Astrocyte of the spinal cord (primary cell): ENCODE results near the gene NRP2.

Experiments
- DNase-seq: peaks from one replicate; pipeline ENCODE4 v3.0.0; 2011; ENCODE audit warnings: low read depth, low spot score
- H3K4me3 ChIP-seq: 2 replicates; pipeline ENCODE4 v1.5.1; 2011; ENCODE audit warnings: low read depth, mild to moderate bottlenecking, low read length, moderate library complexity
- in situ Hi-C: cut with HindIII; loops from 2 replicates; pipeline ENCODE4 v1.10.0; 2017; ENCODE audit warnings: low sequenced_read_pairs
- TF ChIP-seq, protein P1 (sequence below): IDR thresholded peaks from 2 replicates; pipeline ENCODE4 v1.5.1; 2012; ENCODE audit warnings: low read depth, mild to moderate bottlenecking, low read length, inconsistent platforms

The NRP2 gene

DNA sequence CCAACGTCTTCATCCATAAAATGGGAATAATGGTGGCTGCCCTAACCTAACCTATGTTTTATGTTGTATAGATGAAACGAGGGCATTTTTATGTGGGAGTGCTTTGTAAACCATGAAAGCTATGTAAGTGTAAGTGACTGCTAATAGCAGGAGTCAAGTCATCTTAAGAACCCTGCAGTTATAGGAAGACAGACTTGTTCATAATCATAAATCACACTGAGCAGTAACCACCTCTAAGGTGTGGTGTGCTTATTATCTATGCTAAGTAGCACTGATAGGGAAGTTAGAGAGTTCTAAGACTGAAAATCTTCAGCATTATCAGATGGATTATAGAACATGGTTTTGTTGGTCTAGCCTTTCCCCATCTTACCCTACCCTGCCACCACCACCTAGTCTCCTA is 24.2 kb upstream of the NRP2 start:
- no peak for DNase-seq
- H3K4me3 ChIP-seq: no peak overlapping the region
- TF ChIP-seq, protein P1, sequence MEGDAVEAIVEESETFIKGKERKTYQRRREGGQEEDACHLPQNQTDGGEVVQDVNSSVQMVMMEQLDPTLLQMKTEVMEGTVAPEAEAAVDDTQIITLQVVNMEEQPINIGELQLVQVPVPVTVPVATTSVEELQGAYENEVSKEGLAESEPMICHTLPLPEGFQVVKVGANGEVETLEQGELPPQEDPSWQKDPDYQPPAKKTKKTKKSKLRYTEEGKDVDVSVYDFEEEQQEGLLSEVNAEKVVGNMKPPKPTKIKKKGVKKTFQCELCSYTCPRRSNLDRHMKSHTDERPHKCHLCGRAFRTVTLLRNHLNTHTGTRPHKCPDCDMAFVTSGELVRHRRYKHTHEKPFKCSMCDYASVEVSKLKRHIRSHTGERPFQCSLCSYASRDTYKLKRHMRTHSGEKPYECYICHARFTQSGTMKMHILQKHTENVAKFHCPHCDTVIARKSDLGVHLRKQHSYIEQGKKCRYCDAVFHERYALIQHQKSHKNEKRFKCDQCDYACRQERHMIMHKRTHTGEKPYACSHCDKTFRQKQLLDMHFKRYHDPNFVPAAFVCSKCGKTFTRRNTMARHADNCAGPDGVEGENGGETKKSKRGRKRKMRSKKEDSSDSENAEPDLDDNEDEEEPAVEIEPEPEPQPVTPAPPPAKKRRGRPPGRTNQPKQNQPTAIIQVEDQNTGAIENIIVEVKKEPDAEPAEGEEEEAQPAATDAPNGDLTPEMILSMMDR: no peak
- in situ Hi-C loops: no loop called here

DNA sequence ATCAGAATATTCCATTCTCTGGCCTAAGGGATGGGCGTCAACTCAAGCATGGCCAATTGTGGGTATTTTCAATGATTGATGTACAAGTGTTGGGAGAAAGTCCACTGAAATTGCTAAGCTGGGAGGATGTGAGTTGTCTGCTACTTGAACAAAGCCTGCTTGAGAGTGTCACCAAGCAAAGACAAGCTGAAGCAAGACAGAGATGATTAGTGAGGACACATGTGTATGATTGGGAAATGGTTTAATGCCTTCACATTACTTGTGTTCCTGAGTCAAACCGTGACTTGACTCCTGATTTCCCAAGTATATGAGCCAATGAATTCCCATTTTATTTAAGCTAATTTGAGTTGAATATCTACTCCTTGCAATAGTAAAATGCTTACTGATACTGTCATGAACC is 23.7 kb upstream of the NRP2 start:
- in situ Hi-C loops: no loop called here
- TF ChIP-seq, protein P1: no peak

DNA sequence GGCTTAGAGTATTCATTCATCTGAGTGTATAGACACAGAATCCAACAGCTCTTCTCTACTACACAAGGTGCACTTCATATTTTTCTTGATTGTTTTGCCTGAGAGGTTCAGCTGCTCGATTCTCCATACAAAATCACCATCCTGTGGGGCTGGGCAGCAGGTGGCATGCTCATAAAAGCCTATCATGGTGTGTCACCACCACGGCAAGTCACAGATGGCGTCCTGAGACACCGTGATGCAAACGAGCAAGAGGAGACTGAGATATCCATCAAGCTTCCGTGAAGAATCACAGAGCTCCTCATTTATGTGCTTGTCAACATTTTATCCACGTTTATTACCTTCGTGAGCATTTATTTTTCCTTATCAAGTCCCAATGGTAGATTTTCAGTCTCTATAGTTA is 22.4 kb upstream of the NRP2 start:
- no peak overlapping the region for H3K4me3 ChIP-seq
- in situ Hi-C loops: no loop called here
- no peak for DNase-seq
- TF ChIP-seq, protein P1: no peak

More for the DNA sequence above, 23.7 kb upstream of the NRP2 start:
- H3K4me3 ChIP-seq: no peak overlapping the region
- no peak for DNase-seq

DNA sequence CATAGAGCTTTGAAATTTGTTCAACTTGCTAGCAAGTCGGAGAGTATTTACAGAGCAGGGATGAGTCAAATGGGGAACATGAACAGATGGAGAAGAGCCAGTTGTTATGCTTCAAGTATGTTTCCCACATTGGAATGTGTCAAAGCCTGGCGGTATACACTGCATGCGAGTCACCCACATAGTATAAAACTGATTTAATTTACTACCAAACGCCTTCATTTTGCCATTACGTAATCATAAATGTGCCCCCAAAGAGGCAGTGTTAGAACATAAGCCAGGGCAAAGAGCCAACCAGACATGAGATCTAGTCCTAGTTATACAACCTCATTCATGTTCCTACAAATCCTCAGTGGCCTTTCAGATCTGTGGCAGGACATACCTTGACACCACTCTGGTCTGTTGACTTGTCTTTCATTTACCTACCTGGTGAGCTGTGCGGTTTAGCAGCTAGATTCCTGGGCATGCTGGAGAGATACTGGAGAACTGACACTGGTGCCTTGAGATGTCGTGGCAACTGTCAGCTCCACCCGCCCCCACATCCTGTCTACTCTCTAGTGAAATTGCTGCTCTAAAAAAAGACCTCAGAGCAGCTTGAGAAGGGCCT is 21.7 kb upstream of the NRP2 start:
- TF ChIP-seq, protein P1: no peak
- in situ Hi-C loops: no loop called here
- peak; percentile 88 for DNase-seq
- no peak overlapping the region for H3K4me3 ChIP-seq

DNA sequence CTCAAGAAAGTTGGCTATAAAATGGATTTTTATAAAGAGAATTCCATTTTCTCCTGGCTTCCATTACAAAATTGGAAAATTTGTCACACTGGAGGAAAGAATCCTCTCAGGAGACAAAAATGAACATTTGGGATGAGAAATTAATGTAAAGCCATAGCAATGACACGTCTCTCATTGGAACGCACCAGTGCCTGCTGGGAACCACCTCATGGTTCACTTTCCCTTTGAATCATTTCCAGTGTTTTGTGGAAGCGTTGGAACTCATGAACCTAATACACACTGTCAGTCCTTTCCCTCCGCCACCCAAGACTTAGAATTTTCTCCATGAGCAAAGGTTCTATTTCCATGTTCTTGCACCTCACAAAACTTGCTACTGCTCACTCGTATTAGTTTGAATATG is 21.0 kb upstream of the NRP2 start:
- in situ Hi-C loops: no loop called here
- TF ChIP-seq, protein P1: no peak
- no peak overlapping the region for H3K4me3 ChIP-seq
- no peak for DNase-seq

DNA sequence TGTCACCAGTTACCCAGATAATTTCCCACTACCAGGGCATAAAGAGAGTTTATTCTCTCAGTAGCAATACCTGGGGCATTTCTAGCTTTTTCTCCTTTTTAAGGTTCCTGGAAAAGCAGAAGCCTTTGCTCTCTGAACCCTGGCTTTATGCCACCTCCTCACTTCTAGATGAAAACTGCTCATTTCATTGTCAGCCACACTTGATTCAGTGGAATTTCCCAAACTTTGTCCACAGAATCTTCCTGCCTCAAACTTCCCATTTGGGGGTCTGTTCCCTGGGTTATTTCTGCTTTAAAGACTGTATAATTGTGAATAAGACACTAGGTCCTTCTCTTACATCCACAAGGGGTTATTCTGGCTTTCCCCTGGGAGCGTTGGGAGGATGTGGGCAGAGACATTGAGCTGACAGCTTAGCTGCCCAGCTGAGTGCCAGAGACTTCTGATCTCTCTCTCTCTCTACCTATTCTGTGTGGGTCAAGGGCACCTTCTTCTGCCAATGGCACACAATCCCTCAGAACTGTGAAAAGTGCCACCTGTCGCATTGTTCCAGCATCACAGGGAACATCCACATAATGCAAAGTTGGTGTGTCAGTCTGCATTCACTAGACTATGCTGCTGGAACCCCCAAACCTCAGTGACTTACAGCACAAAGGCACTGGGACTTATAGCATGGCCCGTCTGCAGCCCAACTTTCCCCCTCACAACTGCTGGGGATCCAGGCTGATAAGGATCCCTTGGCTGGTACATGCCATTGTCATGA is 19.9 kb upstream of the NRP2 start:
- in situ Hi-C loops: no loop called here
- no peak for DNase-seq
- TF ChIP-seq, protein P1: no peak
- H3K4me3 ChIP-seq: no peak overlapping the region
